Ishikawa (cell line): Measurements from ENCODE around the gene TRIM68.

Source experiments
- CEBPB ChIP-seq: IDR thresholded peaks from 2 replicates; pipeline ENCODE4 v1.6.1; 2012
- CREB1 ChIP-seq: IDR thresholded peaks from 2 replicates; pipeline ENCODE4 v1.6.1; 2012; ENCODE audit warnings: low read depth
- EP300 ChIP-seq: IDR thresholded peaks from 2 replicates; pipeline ENCODE4 v1.6.1; 2012; ENCODE audit warnings: borderline replicate concordance
- MAX ChIP-seq: IDR thresholded peaks from 2 replicates; pipeline ENCODE4 v1.6.1; 2012
- NFIC ChIP-seq: IDR thresholded peaks from 2 replicates; pipeline ENCODE4 v1.6.1; 2012
- REST ChIP-seq: IDR thresholded peaks from 2 replicates; pipeline ENCODE4 v1.6.1; 2012; ENCODE audit warnings: low read depth, mild to moderate bottlenecking
- TAF1 ChIP-seq: IDR thresholded peaks from 2 replicates; pipeline ENCODE4 v1.6.1; 2012; ENCODE audit warnings: low read depth, mild to moderate bottlenecking
- TCF12 ChIP-seq: IDR thresholded peaks from 2 replicates; pipeline ENCODE4 v1.6.1; 2012; ENCODE audit warnings: low read depth
- YY1 ChIP-seq: IDR thresholded peaks from 2 replicates; pipeline ENCODE4 v1.6.1; 2012; ENCODE audit warnings: low read depth
- ZBTB7A ChIP-seq: IDR thresholded peaks from 2 replicates; pipeline ENCODE4 v1.6.1; 2012; ENCODE audit warnings: low read depth

GRCh38 chr11:4589017-4589416 is 19.0 kb downstream of the TRIM68 start:
- TF ChIP-seq CREB1 (no peak), CEBPB (no peak), TAF1 (no peak), NFIC (no peak), MAX (no peak), YY1 (no peak), EP300 (no peak), ZBTB7A (no peak), TCF12 (no peak), REST (no peak)
